IMR-90 (cell line): ENCODE measurements around the gene USP4.

ENCODE experiments used
- MAFK ChIP-seq: IDR thresholded peaks from 2 replicates; pipeline ENCODE4 v1.6.1; 2012; ENCODE audit warnings: low read depth, low read length, improper control_type of control experiment
- MAZ ChIP-seq: IDR thresholded peaks from 2 replicates; pipeline ENCODE4 v1.6.1; 2012; ENCODE audit warnings: low read depth, mild to moderate bottlenecking, low read length, improper control_type of control experiment, moderate library complexity, borderline replicate concordance
- MXI1 ChIP-seq: IDR thresholded peaks from 2 replicates; pipeline ENCODE4 v1.6.1; 2012; ENCODE audit warnings: low read depth, mild to moderate bottlenecking, low read length, moderate library complexity, borderline replicate concordance
- POLR2A ChIP-seq: IDR thresholded peaks from 2 replicates; pipeline ENCODE4 v1.6.1; 2012; ENCODE audit warnings: mild to moderate bottlenecking, low read depth, low read length
- RFX5 ChIP-seq: IDR thresholded peaks from 2 replicates; pipeline ENCODE4 v1.8.0; 2012; ENCODE audit warnings: low read depth, mild to moderate bottlenecking, low read length, moderate library complexity
- SMC3 ChIP-seq: fragments of 150-350 bp; IDR thresholded peaks from 2 replicates; pipeline ENCODE4 v1.6.1; 2016; ENCODE audit warnings: low read depth, mild to moderate bottlenecking, antibody characterized with exemption, low read length, moderate library complexity
- USF2 ChIP-seq: fragments of 150-350 bp; IDR thresholded peaks from 2 replicates; pipeline ENCODE4 v1.6.1; 2017; ENCODE audit warnings: mild to moderate bottlenecking, antibody characterized with exemption, low read length, low read depth
- TF ChIP-seq, protein P1 (sequence below): conservative IDR thresholded peaks from 2 replicates; pipeline ENCODE4 v1.5.1; 2012; ENCODE audit warnings: mild to moderate bottlenecking, low read depth, low read length, improper control_type of control experiment

DNA sequence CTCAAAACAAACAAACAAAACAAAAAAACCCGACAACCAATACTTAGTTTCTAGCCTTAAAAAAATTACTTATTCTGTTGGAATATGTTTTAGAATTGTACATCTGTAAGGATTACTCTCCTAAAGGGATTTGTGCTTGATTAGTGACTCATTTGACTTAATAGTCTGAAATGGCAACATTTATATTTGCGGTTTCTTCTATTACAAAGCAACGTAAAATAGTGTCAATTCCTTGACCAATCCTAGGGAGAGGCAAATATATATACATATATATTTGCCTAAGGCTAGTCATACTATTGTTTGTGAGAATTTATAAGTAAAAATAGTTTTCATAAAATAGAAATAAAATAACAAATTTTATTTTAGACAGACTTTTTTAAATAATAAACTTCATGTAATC lies 102.5 kb downstream of the USP4 start:
- TF ChIP-seq, protein P1, sequence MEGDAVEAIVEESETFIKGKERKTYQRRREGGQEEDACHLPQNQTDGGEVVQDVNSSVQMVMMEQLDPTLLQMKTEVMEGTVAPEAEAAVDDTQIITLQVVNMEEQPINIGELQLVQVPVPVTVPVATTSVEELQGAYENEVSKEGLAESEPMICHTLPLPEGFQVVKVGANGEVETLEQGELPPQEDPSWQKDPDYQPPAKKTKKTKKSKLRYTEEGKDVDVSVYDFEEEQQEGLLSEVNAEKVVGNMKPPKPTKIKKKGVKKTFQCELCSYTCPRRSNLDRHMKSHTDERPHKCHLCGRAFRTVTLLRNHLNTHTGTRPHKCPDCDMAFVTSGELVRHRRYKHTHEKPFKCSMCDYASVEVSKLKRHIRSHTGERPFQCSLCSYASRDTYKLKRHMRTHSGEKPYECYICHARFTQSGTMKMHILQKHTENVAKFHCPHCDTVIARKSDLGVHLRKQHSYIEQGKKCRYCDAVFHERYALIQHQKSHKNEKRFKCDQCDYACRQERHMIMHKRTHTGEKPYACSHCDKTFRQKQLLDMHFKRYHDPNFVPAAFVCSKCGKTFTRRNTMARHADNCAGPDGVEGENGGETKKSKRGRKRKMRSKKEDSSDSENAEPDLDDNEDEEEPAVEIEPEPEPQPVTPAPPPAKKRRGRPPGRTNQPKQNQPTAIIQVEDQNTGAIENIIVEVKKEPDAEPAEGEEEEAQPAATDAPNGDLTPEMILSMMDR = no peak
- no peak for TF ChIP-seq POLR2A
- TF ChIP-seq MAFK = no peak
- no peak for TF ChIP-seq SMC3
- TF ChIP-seq USF2 = no peak
- no peak for TF ChIP-seq MAZ
- no peak for TF ChIP-seq MXI1
- TF ChIP-seq RFX5 = no peak
